SU-DHL-6 (cell line): ENCODE data around the gene BMP6.

Source experiments
- H2AFZ ChIP-seq: fragments of 200-600 bp; sonication (generic); 2 replicates; pipeline ENCODE4 v1.6.1; 2014; ENCODE audit warnings: low read depth, mild to moderate bottlenecking, moderate library complexity, mixed read lengths, antibody characterized with exemption, low read length; ENCODE audit not compliant: severe bottlenecking
- H3F3A ChIP-seq: fragments of 200-600 bp; shearing (Covaris generic); 2 replicates; pipeline ENCODE4 v1.6.0; 2016; ENCODE audit warnings: antibody characterized with exemption, mild to moderate bottlenecking; ENCODE audit not compliant: insufficient read depth
- H3K27ac ChIP-seq: fragments of 200-600 bp; sonication (generic); 2 replicates; pipeline ENCODE4 v1.5.1; 2016; ENCODE audit warnings: low read depth, mild to moderate bottlenecking, low read length, moderate library complexity, mixed read lengths
- H3K27me3 ChIP-seq: fragments of 200-600 bp; sonication (generic), shearing (Covaris generic); 2 replicates; pipeline ENCODE4 v1.6.0; 2014; ENCODE audit warnings: mild to moderate bottlenecking, low read length
- H3K36me3 ChIP-seq: fragments of 200-600 bp; sonication (generic); 2 replicates; pipeline ENCODE4 v1.6.1; 2014; ENCODE audit warnings: mild to moderate bottlenecking, low read length, mixed read lengths
- H3K4me2 ChIP-seq: fragments of 300-600, 200-600 bp; shearing (Covaris generic), sonication (generic); 2 replicates; pipeline ENCODE4 v1.6.0; 2014; ENCODE audit warnings: low read length, low read depth, mild to moderate bottlenecking; ENCODE audit not compliant: poor library complexity, severe bottlenecking
- H3K4me3 ChIP-seq: fragments of 200-600 bp; sonication (generic); 2 replicates; pipeline ENCODE4 v1.5.1; 2014; ENCODE audit warnings: antibody characterized with exemption, low read length, mild to moderate bottlenecking, mixed read lengths; ENCODE audit not compliant: insufficient read depth, poor library complexity, severe bottlenecking
- H3K79me2 ChIP-seq: fragments of 200-600 bp; sonication (generic); 2 replicates; pipeline ENCODE4 v1.6.1; 2014; ENCODE audit warnings: mild to moderate bottlenecking, low read length, moderate library complexity; ENCODE audit not compliant: insufficient read depth
- H3K9ac ChIP-seq: fragments of 200-600 bp; sonication (generic); 2 replicates; pipeline ENCODE4 v1.7.0; 2014; ENCODE audit warnings: mild to moderate bottlenecking, low read length
- H3K9me2 ChIP-seq: fragments of 200-600 bp; sonication (generic); replicated peaks from 2 replicates; pipeline ENCODE4 v1.6.1; 2014; ENCODE audit warnings: low read length; ENCODE audit not compliant: insufficient read depth
- H3K9me3 ChIP-seq: fragments of 200-600 bp; sonication (generic); 2 replicates; pipeline ENCODE4 v1.6.1; 2014; ENCODE audit warnings: low read length, mixed read lengths; ENCODE audit not compliant: insufficient read depth
- H4K20me1 ChIP-seq: fragments of 200-600 bp; sonication (generic); 2 replicates; pipeline ENCODE4 v1.6.1; 2014; ENCODE audit warnings: low read depth, mild to moderate bottlenecking, antibody characterized with exemption, low read length, moderate library complexity, mixed read lengths
- EZH2phosphoT487 ChIP-seq: fragments of 200-600 bp; sonication (generic), shearing (Covaris generic); conservative IDR thresholded peaks from 2 replicates; pipeline ENCODE4 v1.6.1; 2018; ENCODE audit warnings: mild to moderate bottlenecking, antibody characterized with exemption, low read length, moderate library complexity, mixed read lengths
- TF ChIP-seq, protein P1 (sequence below): fragments of 200-600 bp; sonication (generic); IDR thresholded peaks from one replicate; pipeline ENCODE4 v1.5.1; 2017; ENCODE audit warnings: antibody characterized with exemption, mild to moderate bottlenecking, low read length, moderate library complexity; ENCODE audit not compliant: insufficient read depth, poor library complexity, severe bottlenecking

Gene BMP6

DNA sequence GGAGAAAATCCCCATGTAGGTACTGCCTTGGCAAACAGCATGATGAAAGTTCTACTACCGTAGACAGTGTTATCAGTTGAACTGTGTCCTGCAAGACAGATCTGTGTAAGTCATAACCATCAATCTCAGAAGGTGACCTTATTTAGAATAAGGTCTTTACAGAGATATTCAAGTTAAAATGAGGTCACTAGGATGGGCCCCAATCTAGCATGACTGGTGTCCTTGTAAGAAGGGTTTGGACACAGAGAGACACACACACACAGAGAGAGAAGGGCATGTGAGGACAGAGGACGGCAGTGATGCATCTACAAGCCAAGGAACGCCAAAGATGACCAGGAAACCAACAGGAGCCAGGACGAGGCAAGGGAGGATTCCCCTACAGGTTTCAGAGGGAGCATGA is 175.9 kb downstream of the BMP6 start:
- Histone ChIP-seq H3K9me2 (no peaks in the 10 kb centered on the region), H3K27me3 (no peaks in the 10 kb centered on the region), H3K4me2 (no peak overlapping the region), H3F3A (no peaks in the 10 kb centered on the region), H2AFZ (no peak overlapping the region), H3K79me2 (peaks cover 24% of the 10 kb centered on the region), H3K9me3 (no peaks in the 10 kb centered on the region), H4K20me1 (peaks cover 5% of the 10 kb centered on the region; the same call in 1 of the 2 replicates), H3K9ac (no peak overlapping the region), H3K36me3 (peaks cover 34% of the 10 kb centered on the region), H3K27ac (no peak overlapping the region), H3K4me3 (no peak overlapping the region)
- TF ChIP-seq, protein P1, sequence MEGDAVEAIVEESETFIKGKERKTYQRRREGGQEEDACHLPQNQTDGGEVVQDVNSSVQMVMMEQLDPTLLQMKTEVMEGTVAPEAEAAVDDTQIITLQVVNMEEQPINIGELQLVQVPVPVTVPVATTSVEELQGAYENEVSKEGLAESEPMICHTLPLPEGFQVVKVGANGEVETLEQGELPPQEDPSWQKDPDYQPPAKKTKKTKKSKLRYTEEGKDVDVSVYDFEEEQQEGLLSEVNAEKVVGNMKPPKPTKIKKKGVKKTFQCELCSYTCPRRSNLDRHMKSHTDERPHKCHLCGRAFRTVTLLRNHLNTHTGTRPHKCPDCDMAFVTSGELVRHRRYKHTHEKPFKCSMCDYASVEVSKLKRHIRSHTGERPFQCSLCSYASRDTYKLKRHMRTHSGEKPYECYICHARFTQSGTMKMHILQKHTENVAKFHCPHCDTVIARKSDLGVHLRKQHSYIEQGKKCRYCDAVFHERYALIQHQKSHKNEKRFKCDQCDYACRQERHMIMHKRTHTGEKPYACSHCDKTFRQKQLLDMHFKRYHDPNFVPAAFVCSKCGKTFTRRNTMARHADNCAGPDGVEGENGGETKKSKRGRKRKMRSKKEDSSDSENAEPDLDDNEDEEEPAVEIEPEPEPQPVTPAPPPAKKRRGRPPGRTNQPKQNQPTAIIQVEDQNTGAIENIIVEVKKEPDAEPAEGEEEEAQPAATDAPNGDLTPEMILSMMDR, result no peak
- TF ChIP-seq EZH2phosphoT487, result no peak

DNA sequence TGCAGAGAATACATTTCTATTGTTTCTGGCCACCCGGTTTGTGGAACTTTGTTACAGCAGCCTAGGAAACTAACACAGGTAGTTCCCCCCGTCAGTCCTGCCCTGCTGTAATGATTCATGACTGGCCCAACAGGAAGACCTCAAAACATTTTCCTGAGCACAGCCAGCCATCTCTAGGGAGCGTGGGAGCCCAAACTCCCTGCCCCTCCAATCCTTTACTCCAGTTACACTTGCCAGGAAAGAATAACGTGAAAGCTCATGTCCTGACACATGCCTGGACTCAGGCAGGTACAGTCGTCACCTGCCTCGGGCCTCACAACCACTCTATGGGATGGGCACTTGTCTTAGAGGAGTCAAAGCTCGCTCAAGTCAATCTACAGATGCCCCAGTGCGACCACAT is 176.3 kb downstream of the BMP6 start:
- H3K27me3 ChIP-seq, result no peaks in the 10 kb centered on the region
- H2AFZ ChIP-seq, result no peak overlapping the region
- H4K20me1 ChIP-seq, result 0 out of 2 replicates have a peak, but pooled peaks cover 1% of the 10 kb centered on the region
- no peak overlapping the region for H3K4me2 ChIP-seq
- TF ChIP-seq, protein P1, result no peak
- TF ChIP-seq EZH2phosphoT487, result no peak
- H3K4me3 ChIP-seq, result no peak overlapping the region
- H3K79me2 ChIP-seq, result peaks cover 28% of the 10 kb centered on the region
- H3K9me2 ChIP-seq, result no peaks in the 10 kb centered on the region
- no peak overlapping the region for H3K27ac ChIP-seq
- H3K36me3 ChIP-seq, result peaks cover 29% of the 10 kb centered on the region
- no peak overlapping the region for H3K9ac ChIP-seq
- no peaks in the 10 kb centered on the region for H3F3A ChIP-seq
- H3K9me3 ChIP-seq, result no peaks in the 10 kb centered on the region

DNA sequence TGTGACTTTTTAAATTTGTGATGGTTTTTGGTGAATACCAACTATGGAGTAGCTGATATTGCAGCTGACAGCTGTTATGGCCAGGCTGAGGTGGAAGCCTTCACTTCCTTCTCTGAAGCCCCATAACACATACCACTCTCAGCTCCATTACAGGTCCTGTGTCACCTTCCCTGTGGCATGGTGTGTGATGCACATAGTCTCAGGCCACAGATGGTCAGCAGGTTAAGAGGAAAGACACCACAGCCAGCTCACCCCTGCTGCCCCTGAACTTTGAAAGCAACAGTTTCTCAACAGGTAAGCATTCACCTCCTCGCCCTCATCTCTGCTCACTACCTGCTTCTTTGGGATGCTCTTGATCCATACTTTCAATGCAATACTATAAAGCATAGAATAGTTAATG is 177.0 kb downstream of the BMP6 start:
- H3K27me3 ChIP-seq, result no peaks in the 10 kb centered on the region
- no peak overlapping the region for H3K4me3 ChIP-seq
- no peaks in the 10 kb centered on the region for H3K9me3 ChIP-seq
- H2AFZ ChIP-seq, result no peak overlapping the region
- no peak overlapping the region for H3K9ac ChIP-seq
- no peaks in the 10 kb centered on the region for H4K20me1 ChIP-seq
- H3K79me2 ChIP-seq, result peaks cover 34% of the 10 kb centered on the region
- TF ChIP-seq EZH2phosphoT487, result no peak
- TF ChIP-seq, protein P1, result no peak
- H3K4me2 ChIP-seq, result no peak overlapping the region
- H3K9me2 ChIP-seq, result no peaks in the 10 kb centered on the region
- H3F3A ChIP-seq, result no peaks in the 10 kb centered on the region
- H3K36me3 ChIP-seq, result peaks cover 25% of the 10 kb centered on the region
- H3K27ac ChIP-seq, result no peak overlapping the region
